Thymus (tissue), 11 donors: Measurements from ENCODE around the gene STXBP3. TPM values are rescaled to one million over a fixed set of nuclear protein-coding genes. Genes with fewer than 3 reads are reported as not detected.

ENCODE experiments used
- DNase-seq, 9 donors: peaks; one replicate each; pipeline ENCODE4 v3.0.0-alpha.2; 2013; ENCODE audit warnings: low spot score in 9 of 9, low read depth in 6 of 9, missing footprints in 1 of 9
- H3K27ac ChIP-seq, 2 donors: one replicate each; pipeline ENCODE4 v1.5.1; 2013; ENCODE audit warnings: control low read depth in 1 of 2, low read depth in 1 of 2, low read length in 1 of 2, mild to moderate bottlenecking in 1 of 2, moderate library complexity in 1 of 2
- H3K27me3 ChIP-seq, 2 donors: one replicate each; pipeline ENCODE4 v1.5.1; 2013; ENCODE audit warnings: low read length in 1 of 2; ENCODE audit not compliant: control insufficient read depth in 2 of 2, insufficient read depth in 1 of 2
- H3K36me3 ChIP-seq, 2 donors: one replicate each; pipeline ENCODE4 v1.5.1; 2013; ENCODE audit warnings: low read length in 1 of 2, mild to moderate bottlenecking in 1 of 2, moderate library complexity in 1 of 2; ENCODE audit not compliant: control insufficient read depth in 2 of 2, insufficient read depth in 2 of 2
- H3K4me1 ChIP-seq, 2 donors: one replicate each; pipeline ENCODE4 v1.5.1; 2013; ENCODE audit warnings: low read length in 2 of 2; ENCODE audit not compliant: control insufficient read depth in 2 of 2, insufficient read depth in 2 of 2
- H3K4me3 ChIP-seq, 2 donors: one replicate each; pipeline ENCODE4 v1.5.1; 2013; ENCODE audit warnings: low read length in 2 of 2, control low read depth in 1 of 2, mild to moderate bottlenecking in 1 of 2
- H3K9me3 ChIP-seq, 2 donors: one replicate each; pipeline ENCODE4 v1.5.1; 2013; ENCODE audit warnings: low read length in 1 of 2, mild to moderate bottlenecking in 1 of 2; ENCODE audit not compliant: control insufficient read depth in 2 of 2, insufficient read depth in 1 of 2
- WGBS: extraction: QIAGEN DNeasy Blood & Tissue Kit; methylation state at CpG from one replicate; pipeline ENCODE4 v1.1.7; 2013; 5-methylcytosine and 5-hydroxymethylcytosine counted together
- polyA plus RNA-seq: library from polyadenylated mRNA; stranded (reverse); fragments of 200-250 nt; gene quantifications from one replicate; pipeline ENCODE4 v1.2.3, GENCODE V29; 2013
- total RNA-seq: library from RNA; stranded (reverse); fragments of 120-200 nt; gene quantifications from one replicate; pipeline ENCODE4 v1.2.4, GENCODE V29; 2013
- donor health status: healthy.

Gene STXBP3
- total and polyA plus RNA-seq, 2 donors = 37.9 to 85.6 TPM

DNA sequence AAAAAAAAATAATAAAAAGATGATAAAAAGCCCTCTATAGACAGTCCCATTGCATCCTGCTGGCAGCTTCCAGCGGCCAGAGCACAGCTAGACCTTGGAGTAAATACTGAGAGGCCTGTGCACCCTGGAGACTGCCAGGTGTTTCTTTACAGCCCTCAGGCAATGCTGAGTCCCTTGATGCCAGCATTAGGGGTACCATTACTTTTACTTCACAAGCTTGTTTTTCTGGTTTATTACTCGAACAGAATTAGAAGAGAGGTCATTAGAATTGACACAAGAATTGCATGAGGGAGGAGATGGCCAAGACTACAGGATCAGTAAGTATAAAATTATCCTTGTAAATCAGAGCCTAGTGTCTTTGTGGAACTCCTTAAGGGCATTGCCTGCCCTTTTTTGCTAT, 66.9 kb downstream of the STXBP3 start:
- H3K36me3 ChIP-seq = peaks cover 6 to 16% of the 10 kb centered on the region in 2 donors
- no peaks in the 10 kb centered on the region for H3K27me3 ChIP-seq
- 97% methylated on average over 2 of the region's 2 CpGs for WGBS
- H3K27ac ChIP-seq = no peak overlapping the region
- DNase-seq = no peak
- H3K9me3 ChIP-seq = no peaks in the 10 kb centered on the region
- H3K4me1 ChIP-seq = no peaks in the 10 kb centered on the region
- no peak overlapping the region for H3K4me3 ChIP-seq

DNA sequence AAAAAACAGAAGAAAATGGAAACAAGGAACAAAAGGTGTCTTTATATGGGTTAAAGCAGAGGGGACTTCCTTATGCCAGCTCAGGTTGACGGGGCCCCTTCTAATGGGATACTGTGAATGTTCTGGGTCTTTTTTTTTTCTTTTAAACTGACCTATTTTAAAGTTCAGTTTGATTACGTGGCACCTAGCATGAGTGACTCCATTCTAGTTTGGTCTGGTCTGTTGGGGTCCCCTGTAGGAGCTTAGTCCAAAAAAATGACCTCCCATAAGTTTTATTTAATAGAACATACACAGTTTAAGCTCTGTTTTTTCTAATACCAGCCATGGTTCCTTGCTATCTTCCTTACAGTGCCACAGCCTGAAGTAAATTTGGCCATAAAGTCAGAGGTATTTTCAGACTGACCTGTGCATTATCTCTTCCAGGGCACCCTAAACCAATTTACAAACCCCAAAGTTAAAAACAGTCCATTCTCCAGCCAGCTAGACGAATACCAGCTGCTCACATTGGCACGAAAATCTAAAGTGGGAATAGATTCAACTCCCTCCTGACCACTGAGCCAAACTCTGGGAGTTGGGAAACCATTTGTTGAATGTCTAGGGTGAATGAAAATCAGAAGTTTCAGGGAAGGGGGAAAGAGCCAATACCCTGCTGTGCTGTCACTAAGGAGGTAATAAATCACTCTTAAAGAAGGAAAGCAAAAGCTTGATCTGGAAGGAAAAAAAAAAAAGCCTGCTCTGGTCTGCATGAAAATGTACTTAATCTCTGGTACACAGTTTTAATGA, 68.1 kb downstream of the STXBP3 start:
- Histone ChIP-seq H3K36me3 (peaks cover 3 to 13% of the 10 kb centered on the region in 2 donors), H3K4me1 (no peaks in the 10 kb centered on the region), H3K27ac (no peak overlapping the region), H3K4me3 (no peak overlapping the region), H3K9me3 (no peaks in the 10 kb centered on the region), H3K27me3 (no peaks in the 10 kb centered on the region)
- WGBS = 92% methylated on average over 4 of the region's 4 CpGs
- DNase-seq = no peak

DNA sequence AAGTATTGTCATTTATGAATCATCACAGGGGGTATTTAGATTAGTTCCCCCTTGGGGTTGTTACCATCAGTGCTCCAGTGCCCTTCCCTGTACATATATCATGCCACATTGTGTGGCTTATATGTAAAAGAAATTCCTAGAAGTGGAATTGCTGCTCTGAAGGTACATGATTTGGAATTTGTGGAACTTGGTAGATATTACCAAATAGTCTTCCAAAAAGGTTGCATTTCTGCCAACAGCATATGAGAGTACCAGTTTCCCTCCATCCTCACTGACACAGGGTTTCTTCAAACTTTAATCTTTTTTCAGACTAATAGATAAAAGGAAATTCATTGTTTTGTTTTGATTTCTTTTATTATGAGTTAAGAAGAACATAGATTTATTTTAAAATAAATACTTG, 69.1 kb downstream of the STXBP3 start:
- DNase-seq = no peak
- no peak overlapping the region for H3K4me3 ChIP-seq
- H3K27ac ChIP-seq = no peak overlapping the region
- no peaks in the 10 kb centered on the region for H3K27me3 ChIP-seq
- no peaks in the 10 kb centered on the region for H3K9me3 ChIP-seq
- H3K4me1 ChIP-seq = no peaks in the 10 kb centered on the region
- peaks cover 0 to 11% of the 10 kb centered on the region in 2 donors for H3K36me3 ChIP-seq

DNA sequence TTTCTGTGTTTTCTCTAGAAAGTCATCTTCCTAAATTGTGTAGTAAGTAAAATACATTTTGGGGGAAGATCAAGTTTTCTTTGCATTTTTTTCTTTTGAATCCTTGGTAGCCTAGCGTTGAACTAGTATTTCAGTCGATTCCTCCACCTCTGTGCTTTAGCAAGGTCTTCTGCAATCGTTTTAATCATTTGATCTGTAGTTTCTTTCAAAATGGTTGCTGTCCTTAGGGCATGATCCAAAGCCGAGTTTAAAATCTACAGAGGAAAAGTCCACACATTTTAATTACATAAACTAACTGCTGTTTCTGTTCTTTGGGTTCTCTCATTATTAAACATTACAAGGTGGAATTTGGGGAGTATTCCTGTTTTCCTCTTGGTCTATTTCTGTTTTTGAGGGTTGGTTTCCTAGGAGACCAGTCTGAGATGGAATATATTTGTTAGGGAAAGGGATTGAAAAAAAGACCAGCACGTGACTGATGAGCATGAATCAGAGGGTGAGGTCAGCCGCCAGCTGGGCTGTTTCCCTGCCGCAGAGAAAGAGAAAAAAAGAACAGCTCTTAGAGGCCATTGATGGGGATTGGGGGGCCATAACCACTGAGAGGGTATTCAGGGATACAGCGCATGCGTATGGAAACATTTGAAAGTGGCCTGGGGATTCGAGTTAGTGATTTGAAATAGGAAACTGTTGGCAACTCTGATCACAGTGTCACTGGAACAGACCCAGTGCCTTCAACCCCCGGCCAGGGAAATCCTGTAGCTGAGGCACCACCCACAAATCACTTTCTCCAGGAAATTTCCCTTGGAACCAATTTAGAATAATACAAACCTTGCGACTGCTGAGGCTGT, 69.8 kb downstream of the STXBP3 start:
- Histone ChIP-seq H3K4me3 (no peak overlapping the region), H3K9me3 (no peaks in the 10 kb centered on the region), H3K27me3 (no peaks in the 10 kb centered on the region), H3K36me3 (peaks cover 0 to 8% of the 10 kb centered on the region in 2 donors), H3K27ac (peak overlapping the region; percentile 52 to 64), H3K4me1 (no peaks in the 10 kb centered on the region)
- no peak for DNase-seq
- WGBS = 72% methylated on average over 12 of the region's 12 CpGs

DNA sequence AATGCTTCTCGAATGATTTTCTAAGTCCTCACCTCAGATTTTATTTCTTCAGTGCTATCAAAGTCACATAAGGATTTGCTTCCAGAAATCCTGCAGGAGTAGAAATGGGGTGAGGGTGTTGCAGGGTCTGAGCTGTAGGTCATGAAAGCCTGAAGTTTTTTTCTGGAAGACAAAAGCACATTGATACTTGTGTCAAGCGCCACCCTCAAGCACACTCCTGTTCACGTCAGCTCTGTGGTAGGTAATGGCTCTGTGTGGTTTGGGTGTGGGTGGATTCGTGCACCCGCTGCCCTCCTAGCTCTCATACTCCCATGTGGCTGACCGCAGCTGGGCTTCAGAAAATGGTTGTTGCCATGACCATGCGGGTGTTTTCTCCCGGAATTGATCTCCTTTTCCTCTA, 70.5 kb downstream of the STXBP3 start:
- Histone ChIP-seq H3K36me3 (peaks cover 0 to 2% of the 10 kb centered on the region in 2 donors), H3K4me1 (no peaks in the 10 kb centered on the region), H3K27me3 (no peaks in the 10 kb centered on the region), H3K4me3 (no peak overlapping the region), H3K27ac (peak overlapping the region in 1 of 2 donors; percentile 36), H3K9me3 (no peaks in the 10 kb centered on the region)
- 94% methylated on average over 8 of the region's 8 CpGs for WGBS
- no peak for DNase-seq

DNA sequence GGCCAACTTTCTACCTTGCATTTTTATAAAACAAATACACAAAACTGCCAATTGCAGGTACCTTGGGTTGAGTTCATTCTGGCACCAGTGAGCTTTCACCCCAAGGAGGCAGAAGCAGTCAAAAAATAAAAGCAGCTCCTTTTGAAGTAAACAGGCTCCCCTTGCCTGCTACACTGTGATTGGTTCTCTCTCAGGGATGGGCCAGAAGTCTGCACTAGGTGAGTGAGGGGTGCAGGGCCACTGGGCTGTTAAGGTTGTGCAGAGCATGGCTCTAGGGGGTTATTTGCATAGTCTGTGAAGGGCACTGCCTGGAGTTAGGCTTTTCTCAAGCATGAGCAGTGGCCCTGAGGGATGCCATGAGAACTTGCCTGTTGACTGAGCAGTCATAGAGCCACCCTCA, 71.3 kb downstream of the STXBP3 start:
- H3K36me3 ChIP-seq = no peaks in the 10 kb centered on the region
- no peaks in the 10 kb centered on the region for H3K27me3 ChIP-seq
- no peak overlapping the region for H3K4me3 ChIP-seq
- DNase-seq = no peak
- no peaks in the 10 kb centered on the region for H3K4me1 ChIP-seq
- H3K27ac ChIP-seq = no peak overlapping the region
- H3K9me3 ChIP-seq = no peaks in the 10 kb centered on the region

DNA sequence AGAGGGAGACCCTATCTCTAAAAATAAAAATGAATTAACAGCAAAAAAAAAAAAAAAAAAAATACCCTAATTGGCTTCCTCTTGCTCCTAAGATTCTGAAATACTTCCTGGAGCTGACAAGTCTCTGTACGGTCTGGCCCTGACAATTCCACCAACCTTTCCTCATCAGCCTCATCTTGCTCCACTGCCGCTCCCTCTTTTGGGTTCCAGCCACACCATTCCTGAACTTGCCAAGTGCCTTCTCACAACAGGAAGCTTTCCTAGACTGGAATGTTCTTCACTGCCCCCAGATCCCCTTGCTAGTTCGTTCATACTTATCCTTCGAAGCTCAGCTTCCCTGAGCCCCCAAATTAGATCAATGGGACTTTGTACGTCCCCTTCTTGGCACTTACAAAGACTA, 73.4 kb downstream of the STXBP3 start:
- no peaks in the 10 kb centered on the region for H3K4me1 ChIP-seq
- WGBS = 76% methylated on average over 5 of the region's 5 CpGs
- H3K4me3 ChIP-seq = no peak overlapping the region
- DNase-seq = no peak
- no peak overlapping the region for H3K27ac ChIP-seq
- no peaks in the 10 kb centered on the region for H3K36me3 ChIP-seq
- H3K9me3 ChIP-seq = no peaks in the 10 kb centered on the region
- no peaks in the 10 kb centered on the region for H3K27me3 ChIP-seq

DNA sequence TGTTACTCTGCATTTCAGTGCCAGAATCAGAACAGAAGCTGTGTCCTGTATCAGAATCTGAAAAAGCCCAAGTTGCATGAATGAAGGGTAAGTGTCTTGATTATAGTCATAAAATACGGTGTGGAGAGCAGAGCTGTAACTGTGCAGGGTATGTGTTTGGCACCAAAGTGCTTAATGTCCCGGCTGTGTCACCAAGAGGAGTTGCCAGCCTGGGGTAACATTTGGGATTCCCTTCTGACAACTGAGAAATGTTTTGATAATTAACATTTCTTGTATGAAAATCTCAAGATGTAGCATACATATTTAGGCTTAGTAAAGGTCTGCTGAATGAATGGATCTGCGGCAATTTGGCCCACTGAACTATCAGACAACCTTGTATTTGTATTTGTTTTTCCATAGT, 77.2 kb downstream of the STXBP3 start:
- DNase-seq = no peak
- Histone ChIP-seq H3K9me3 (no peaks in the 10 kb centered on the region), H3K4me1 (no peaks in the 10 kb centered on the region), H3K36me3 (no peaks in the 10 kb centered on the region), H3K4me3 (no peak overlapping the region), H3K27ac (no peak overlapping the region), H3K27me3 (no peaks in the 10 kb centered on the region)
- WGBS = over 99% methylated on average over 3 of the region's 3 CpGs

DNA sequence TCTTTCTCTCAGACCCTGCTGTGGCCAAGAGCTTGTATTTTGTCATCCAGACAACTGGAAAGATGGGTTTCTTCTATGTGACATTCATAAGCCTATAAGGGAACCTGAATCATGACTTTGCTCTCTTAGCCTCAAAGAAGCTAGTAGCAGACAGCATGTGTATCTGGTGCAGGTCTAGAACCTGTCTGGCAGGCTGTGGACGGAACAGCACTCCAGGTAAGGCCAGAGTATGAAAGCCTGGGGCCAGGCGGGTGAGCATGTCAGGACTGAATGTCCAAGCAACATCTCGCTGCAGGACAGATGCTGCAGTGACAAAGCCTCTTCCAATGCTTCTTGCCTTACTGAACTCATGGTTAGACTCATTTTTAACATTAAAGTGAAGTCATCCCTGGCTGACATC, 77.6 kb downstream of the STXBP3 start:
- WGBS = 97% methylated on average over 3 of the region's 3 CpGs

More for the DNA sequence above, 77.6 kb downstream of the STXBP3 start:
- no peak for DNase-seq
- H3K27ac ChIP-seq = no peak overlapping the region
- no peaks in the 10 kb centered on the region for H3K9me3 ChIP-seq
- H3K4me1 ChIP-seq = no peaks in the 10 kb centered on the region
- no peaks in the 10 kb centered on the region for H3K36me3 ChIP-seq
- H3K27me3 ChIP-seq = no peaks in the 10 kb centered on the region
- H3K4me3 ChIP-seq = no peak overlapping the region
